HepG2 (cell line): ENCODE data around the gene ACTA2.

Experiments used
- CTCF ChIP-seq: sonication (generic); formaldehyde crosslinking; IDR thresholded peaks from 2 replicates; pipeline ENCODE4 v1.5.0; 2020; ENCODE audit warnings: mild to moderate bottlenecking, missing genetic modification reagents, moderate library complexity
- EP300 ChIP-seq, 3 experiments: sonication (generic) in 1 of 3; formaldehyde crosslinking in 1 of 3; IDR thresholded peaks; 2 replicates each; pipeline versions ENCODE4 v1.5.1 to v1.6.1; 2011 to 2020; ENCODE audit warnings: low read depth in 2 of 3, low read length in 2 of 3, borderline replicate concordance in 1 of 3, improper control_type of control experiment in 1 of 3, mild to moderate bottlenecking in 1 of 3, missing genetic modification reagents in 1 of 3, moderate library complexity in 1 of 3
- KDM4B ChIP-seq: sonication (generic); formaldehyde crosslinking; IDR thresholded peaks from 2 replicates; pipeline ENCODE4 v1.4.0; 2020; ENCODE audit warnings: missing genetic modification reagents
- RAD21 ChIP-seq: fragments of 450-650 bp; formaldehyde crosslinking; IDR thresholded peaks from 2 replicates; pipeline ENCODE4 v1.5.0; 2020; ENCODE audit warnings: mild to moderate bottlenecking
- TGIF2 ChIP-seq: IDR thresholded peaks from 2 replicates; pipeline ENCODE4 v1.6.1; 2016; ENCODE audit warnings: control low read depth, missing compliant biosample characterization

GRCh38 chr10:88964869-88965415 lies 12.4 kb upstream of the ACTA2 start:
- no peak for TF ChIP-seq TGIF2
- TF ChIP-seq KDM4B = no peak
- no peak for TF ChIP-seq EP300 (IDR thresholded peaks at IDR 0.05; ENCODE audit: low read depth in 2 of 2, low read length in 2 of 2)
- TF ChIP-seq EP300 (CRISPR knock-in tag; IDR thresholded peaks at IDR 0.05; ENCODE audit: borderline replicate concordance) = no peak
- TF ChIP-seq RAD21 (CRISPR knock-in tag) = no peak
- no peak for TF ChIP-seq CTCF (CRISPR knock-in tag)
